ENCODE data around the gene CCDC154.

CCDC154 gene

GRCh38 chr16:1428511-1428910, 15.8 kb downstream of the CCDC154 start:
- no peak overlapping the region for H3K4me3 ChIP-seq (ENCODE audit: low read depth, low read length)
- DNase-seq (ENCODE audit: low read depth): no peak

DNA sequence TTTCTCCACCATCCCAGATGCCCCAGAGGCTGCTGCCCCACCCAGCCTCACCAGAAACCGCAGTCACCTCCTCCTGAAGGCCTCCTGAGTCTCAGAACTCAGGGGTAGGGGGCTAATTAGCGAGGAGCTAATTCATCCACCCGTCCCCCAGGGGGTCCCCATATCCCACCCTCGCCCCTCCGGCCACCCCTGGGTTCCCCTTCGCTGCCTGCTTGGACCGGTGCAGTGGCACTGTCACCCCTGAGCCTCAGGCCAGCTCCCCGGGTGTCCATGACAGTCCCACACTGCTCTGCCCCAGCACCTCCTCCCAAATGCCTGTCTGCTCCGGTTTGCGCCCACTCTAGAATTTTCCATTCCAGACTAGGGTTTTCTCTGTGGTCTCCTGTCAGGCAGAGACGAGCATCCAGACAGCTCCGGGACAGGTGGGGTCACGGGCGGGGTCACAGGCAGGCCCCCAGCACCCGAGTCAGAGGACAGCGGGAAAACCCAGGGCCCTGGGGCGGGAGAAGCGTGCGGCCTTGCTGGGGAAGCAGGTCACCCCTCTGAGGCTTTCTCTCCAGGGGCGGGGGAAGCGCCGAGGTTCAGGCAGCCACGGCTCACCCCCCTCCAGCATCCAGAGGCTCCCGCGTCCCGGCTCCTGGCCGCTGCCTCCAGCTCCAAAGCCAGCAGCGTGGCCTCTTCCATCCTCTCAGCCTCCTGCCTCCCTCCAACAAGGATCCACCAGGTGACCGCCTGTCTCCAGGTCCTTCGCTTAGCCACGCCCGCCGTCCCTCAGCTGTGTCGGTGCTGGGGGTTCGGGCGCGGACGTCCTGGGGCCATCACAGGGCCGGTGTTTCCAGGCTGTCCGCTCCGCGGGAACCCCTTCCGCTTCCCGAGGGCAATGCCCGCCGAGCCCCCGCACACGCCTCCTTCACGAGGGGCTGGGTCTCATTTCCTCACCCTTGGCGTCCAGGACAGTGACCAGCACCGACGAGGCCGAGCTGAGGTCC, 16.6 kb downstream of the CCDC154 start:
- no peak overlapping the region for H3K4me3 ChIP-seq (ENCODE audit: low read depth, low read length)
- DNase-seq (ENCODE audit: low read depth): no peak

DNA sequence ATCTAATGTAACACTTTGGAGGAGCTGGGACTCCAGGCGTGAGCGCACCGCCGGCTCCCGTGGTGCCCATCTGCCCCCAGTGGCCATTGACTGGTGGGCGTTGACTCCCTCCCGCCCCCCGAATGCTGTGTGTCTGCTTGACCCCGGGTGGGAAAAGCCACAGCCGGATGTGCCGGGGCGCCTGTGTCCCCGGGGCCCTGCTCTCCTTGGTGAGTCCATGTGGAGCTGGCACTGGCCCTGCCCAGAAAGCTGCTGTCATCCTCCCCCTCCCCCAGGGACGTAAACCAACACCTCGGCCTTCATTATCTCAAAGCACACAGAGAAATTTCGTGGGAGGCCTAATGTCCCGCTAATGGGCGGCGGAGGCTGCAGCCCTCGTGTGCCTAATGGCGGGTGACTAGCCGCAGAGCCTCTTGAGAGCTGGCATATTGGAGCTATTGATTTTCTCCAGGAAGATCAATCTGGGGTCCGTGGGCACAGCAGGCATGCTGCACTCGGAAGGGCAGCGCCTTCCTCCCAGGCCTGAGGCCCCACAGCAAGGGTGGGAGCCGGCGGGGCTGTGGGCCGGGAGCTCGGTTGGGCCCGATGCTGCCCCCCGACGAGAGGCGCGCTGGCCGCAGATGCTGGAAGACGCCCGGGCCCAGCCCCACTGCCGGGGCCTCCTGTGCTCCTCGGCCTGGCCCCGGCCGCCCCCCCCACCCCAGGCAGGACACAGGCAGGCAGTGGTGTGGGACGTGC, 17.5 kb downstream of the CCDC154 start:
- H3K4me3 ChIP-seq (ENCODE audit: low read depth, low read length): no peak overlapping the region
- no peak for DNase-seq (ENCODE audit: low read depth)

- H3K4me3 ChIP-seq (ENCODE audit: low read depth, low read length): no peak overlapping the region
- no peak for DNase-seq (ENCODE audit: low read depth)
Observed at GRCh38 chr16:1425616-1426370, 18.6 kb downstream of the CCDC154 start.

GRCh38 chr16:1424028-1424427, 20.3 kb downstream of the CCDC154 start:
- DNase-seq (ENCODE audit: low read depth): no peak
- H3K4me3 ChIP-seq (ENCODE audit: low read depth, low read length): no peak overlapping the region

- H3K4me3 ChIP-seq (ENCODE audit: low read depth, low read length): no peak overlapping the region
- DNase-seq (ENCODE audit: low read depth): no peak
Observed at GRCh38 chr16:1422076-1422475, 22.3 kb downstream of the CCDC154 start.

GRCh38 chr16:1420111-1420539, 24.2 kb downstream of the CCDC154 start:
- peak overlapping the region; percentile 100 for H3K4me3 ChIP-seq (ENCODE audit: low read depth, low read length)
- DNase-seq (ENCODE audit: low read depth): no peak

DNA sequence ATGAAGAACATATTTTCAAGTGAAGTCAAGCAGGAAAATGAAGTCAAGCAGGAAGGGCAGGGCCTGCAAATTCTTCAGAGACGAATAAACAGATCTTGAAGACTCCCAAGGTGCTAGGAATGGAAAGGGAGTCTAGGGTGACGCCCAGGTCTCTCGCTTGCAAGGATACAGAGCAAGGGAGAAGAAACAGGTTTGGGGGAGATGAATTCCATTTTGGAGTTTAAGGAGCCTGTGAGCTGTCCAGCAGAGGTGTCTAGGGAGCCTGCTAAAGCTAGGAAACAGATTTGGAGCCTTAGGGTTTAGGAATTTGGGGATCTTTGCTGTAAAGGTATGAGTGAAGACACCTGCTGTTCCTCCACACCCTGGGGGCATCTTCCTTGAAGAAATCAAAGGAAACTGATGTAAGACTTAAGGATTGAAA, 27.8 kb downstream of the CCDC154 start:
- H3K4me3 ChIP-seq (ENCODE audit: low read depth, low read length): no peak overlapping the region
- no peak for DNase-seq (ENCODE audit: low read depth)

- DNase-seq (ENCODE audit: low read depth): no peak
- peak within 1 kb of the TSS; percentile 73 for H3K4me3 ChIP-seq (ENCODE audit: low read depth, low read length)
Observed at GRCh38 chr16:1414532-1415260, 29.7 kb downstream of the CCDC154 start, which contains the start of gene UNKL. Gene UNKL (minus strand): TSS chr16:1414704. CDS start chr16:1414691, 13 bp downstream.

DNA sequence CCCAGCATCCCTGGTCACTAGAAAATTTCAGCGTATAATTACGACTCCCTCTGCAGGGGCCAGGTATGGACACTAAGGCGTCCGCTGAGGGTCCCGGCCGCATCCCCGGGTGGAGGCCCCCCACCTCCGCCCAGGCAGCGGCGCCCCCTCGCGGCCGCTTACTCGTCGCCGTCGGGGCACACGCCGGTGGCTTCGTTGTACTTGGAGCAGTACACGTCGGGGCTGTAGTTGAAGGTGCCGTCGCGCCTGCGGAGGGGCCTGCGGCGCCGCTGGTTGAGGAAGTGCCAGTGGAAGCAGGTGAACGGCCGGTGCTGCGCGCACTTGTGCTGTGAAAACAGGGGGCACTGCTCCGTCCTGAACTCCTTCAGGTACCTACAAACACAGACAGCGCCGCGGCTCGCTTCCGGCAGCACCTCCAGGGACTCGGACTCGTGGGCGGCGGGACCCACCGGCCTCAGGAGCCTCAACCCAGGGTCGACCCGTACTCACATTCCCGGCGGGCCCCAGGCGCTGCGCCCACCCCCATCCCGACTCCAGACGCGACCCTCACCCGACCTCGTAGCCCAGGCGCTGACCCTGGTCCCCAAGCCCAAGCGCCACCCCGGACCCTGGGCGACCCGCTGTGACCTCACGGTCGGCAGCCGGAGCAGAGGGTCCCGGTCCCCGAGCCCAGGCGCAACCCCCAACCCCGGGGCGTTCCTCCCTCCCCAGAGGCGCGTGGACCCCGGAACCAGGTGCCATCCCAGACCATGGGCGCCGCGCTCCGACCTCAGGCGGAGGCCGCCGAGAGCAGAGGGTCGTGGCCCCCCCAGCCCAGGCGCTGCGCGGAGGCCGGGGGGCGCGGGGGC, 30.4 kb downstream of the CCDC154 start:
- peak overlapping the region; percentile 73 for H3K4me3 ChIP-seq (ENCODE audit: low read depth, low read length)
- DNase-seq (ENCODE audit: low read depth): no peak

DNA sequence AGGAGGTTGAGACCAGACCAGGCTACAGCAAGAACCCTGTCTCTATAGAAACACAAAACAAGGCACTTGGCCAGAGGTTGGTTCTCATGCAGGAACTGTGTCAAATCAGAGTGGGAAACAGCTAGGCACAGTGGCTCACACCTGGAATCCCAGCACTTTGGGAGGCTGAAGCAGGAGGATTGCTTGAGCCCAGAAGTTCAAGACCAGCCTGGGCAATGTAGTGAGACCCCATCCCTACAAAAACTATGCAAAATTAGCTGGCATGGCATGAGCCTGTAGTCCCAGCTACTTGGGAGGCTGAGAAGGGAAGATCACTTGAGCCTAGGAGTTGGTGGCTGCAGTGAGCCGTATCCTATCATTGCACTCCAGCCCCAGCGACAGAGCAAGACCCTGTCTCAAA, 31.5 kb downstream of the CCDC154 start:
- H3K4me3 ChIP-seq (ENCODE audit: low read depth, low read length): no peak overlapping the region
- no peak for DNase-seq (ENCODE audit: low read depth)

GRCh38 chr16:1408171-1408837, 36.1 kb downstream of the CCDC154 start:
- H3K4me3 ChIP-seq (ENCODE audit: low read depth, low read length): peak overlapping the region; percentile 65
- peak; percentile 60 for DNase-seq (ENCODE audit: low read depth)

- peak overlapping the region; percentile 65 for H3K4me3 ChIP-seq (ENCODE audit: low read depth, low read length)
- DNase-seq (ENCODE audit: low read depth): no peak
Observed at GRCh38 chr16:1407753-1408152, 36.6 kb downstream of the CCDC154 start.

GRCh38 chr16:1403733-1404132, 40.6 kb downstream of the CCDC154 start:
- no peak overlapping the region for H3K4me3 ChIP-seq (ENCODE audit: low read depth, low read length)
- no peak for DNase-seq (ENCODE audit: low read depth)

GRCh38 chr16:1403036-1403435, 41.3 kb downstream of the CCDC154 start:
- no peak overlapping the region for H3K4me3 ChIP-seq (ENCODE audit: low read depth, low read length)
- no peak for DNase-seq (ENCODE audit: low read depth)

GRCh38 chr16:1401758-1402154, 42.6 kb downstream of the CCDC154 start:
- no peak overlapping the region for H3K4me3 ChIP-seq (ENCODE audit: low read depth, low read length)

DNA sequence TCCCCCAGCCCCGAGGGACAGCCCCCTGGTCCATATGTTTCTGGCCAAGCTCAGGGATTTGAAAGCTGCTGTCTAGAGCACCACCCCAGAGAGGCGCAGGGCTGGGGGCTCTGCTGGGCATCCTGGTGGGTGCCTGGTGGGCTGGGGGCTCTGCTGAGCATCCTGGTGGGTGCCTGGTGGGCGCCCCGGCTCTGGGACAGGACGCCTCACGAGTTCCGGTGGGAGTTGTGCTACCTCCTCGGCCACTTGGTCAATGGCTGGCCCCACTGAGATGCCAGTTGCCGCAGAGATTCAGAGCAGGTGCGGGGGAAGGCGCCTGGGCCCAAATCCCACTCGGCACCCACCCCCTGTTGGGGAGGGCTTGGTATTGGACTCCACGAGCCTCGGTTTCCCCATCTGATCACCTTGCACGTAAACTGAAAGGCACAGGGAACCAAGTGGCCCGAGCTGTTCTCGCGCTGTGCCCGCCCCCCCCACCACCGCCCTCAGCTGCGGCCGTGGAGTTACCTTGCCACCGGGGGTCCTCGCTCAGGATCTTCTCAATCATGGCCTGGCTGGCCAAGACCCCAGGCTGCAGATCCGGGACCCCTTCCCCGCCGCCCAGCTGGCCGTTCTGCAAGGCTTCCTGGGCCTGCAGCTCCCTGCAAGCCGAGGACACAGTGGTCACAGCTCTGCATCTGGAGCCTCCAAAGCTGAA, 43.1 kb downstream of the CCDC154 start:
- DNase-seq (ENCODE audit: low read depth): no peak
- no peak overlapping the region for H3K4me3 ChIP-seq (ENCODE audit: low read depth, low read length)

More at GRCh38 chr16:1401758-1402154, 42.6 kb downstream of the CCDC154 start:
- DNase-seq (ENCODE audit: low read depth): no peak

Measured in skeletal muscle cell (primary cell).